ENCODE results near the gene NDUFA12. TPM values are rescaled to one million over a fixed set of nuclear protein-coding genes. Genes with fewer than 3 reads are reported as not detected.
A peak's percentile ranks its signal among the peaks of the same experiment; 100 is the strongest.

The NDUFA12 gene
- total and polyA plus RNA-seq, 2 of the 13 experiments (the other 11 are each of a cell fraction or from before 2014, with no cell fraction given) = 101 to 173 TPM

- TF ChIP-seq BATF2 (CRISPR knock-in tag; IDR thresholded peaks at IDR 0.05) (no peak), YY1 (IDR thresholded peaks at IDR 0.05; ENCODE audit: insufficient read depth, insufficient replicate concordance, low read depth, low read length) (no peak), ZNF776 (CRISPR knock-in tag; IDR thresholded peaks at IDR 0.05) (no peak), ZNF282 (IDR thresholded peaks at IDR 0.05; ENCODE audit: partially characterized antibody) (no peak), NR2C2 (CRISPR knock-in tag; IDR thresholded peaks at IDR 0.05; ENCODE audit: borderline replicate concordance) (no peak), ZFP82 (CRISPR knock-in tag; IDR thresholded peaks at IDR 0.05; ENCODE audit: borderline replicate concordance) (no peak), ZNF121 (CRISPR knock-in tag; IDR thresholded peaks at IDR 0.05) (no peak), ZBTB42 (CRISPR knock-in tag; IDR thresholded peaks at IDR 0.05) (no peak), ZNF280B (CRISPR knock-in tag; IDR thresholded peaks at IDR 0.05; ENCODE audit: borderline replicate concordance) (no peak), ZSCAN21 (CRISPR knock-in tag; IDR thresholded peaks at IDR 0.05; ENCODE audit: borderline replicate concordance) (no peak), ZNF274 (CRISPR knock-in tag; IDR thresholded peaks at IDR 0.05) (no peak), PAF1 (CRISPR knock-in tag; IDR thresholded peaks at IDR 0.05) (no peak), TCF7L2 (IDR thresholded peaks at IDR 0.05; ENCODE audit: low read depth, low read length) (no peak), ZNF510 (CRISPR knock-in tag; IDR thresholded peaks at IDR 0.05; ENCODE audit: low read depth) (no peak), ZNF275 (CRISPR knock-in tag; IDR thresholded peaks at IDR 0.05; ENCODE audit: borderline replicate concordance) (0 out of 2 replicates have a peak, but pooled peaks have one; percentile 15), TOE1 (CRISPR knock-in tag; IDR thresholded peaks at IDR 0.05) (0 out of 2 replicates have a peak, but pooled peaks have one; percentile 4), ZNF367 (CRISPR knock-in tag; IDR thresholded peaks at IDR 0.05; ENCODE audit: borderline replicate concordance) (no peak), SETDB1 (CRISPR knock-in tag; IDR thresholded peaks at IDR 0.05; ENCODE audit: borderline replicate concordance) (no peak), YEATS4 (CRISPR knock-in tag; IDR thresholded peaks at IDR 0.05; ENCODE audit: borderline replicate concordance) (peak; percentile 1; the same call in 1 of the 2 replicates), ATF3 (CRISPR knock-in tag; IDR thresholded peaks at IDR 0.05) (no peak), ERF (CRISPR knock-in tag; IDR thresholded peaks at IDR 0.05) (no peak), ZNF839 (CRISPR knock-in tag; IDR thresholded peaks at IDR 0.05; ENCODE audit: borderline replicate concordance) (no peak), NFE2L1 (CRISPR knock-in tag; IDR thresholded peaks at IDR 0.05; ENCODE audit: borderline replicate concordance) (no peak), ZNF484 (CRISPR knock-in tag; IDR thresholded peaks at IDR 0.05; ENCODE audit: borderline replicate concordance, low read depth) (no peak), SOX5 (CRISPR knock-in tag; IDR thresholded peaks at IDR 0.05; ENCODE audit: borderline replicate concordance) (no peak), PRPF4 (IDR thresholded peaks at IDR 0.05; ENCODE audit: low read depth, low read length, poor library complexity, severe bottlenecking) (peak; percentile 90), PHF21A (CRISPR knock-in tag; IDR thresholded peaks at IDR 0.05) (no peak), SRSF1 (optimal IDR thresholded peaks at IDR 0.05; ENCODE audit: low read depth, low read length) (peak; percentile 10), HMG20B (CRISPR knock-in tag; conservative IDR thresholded peaks at IDR 0.05) (no peak), MXI1 (IDR thresholded peaks at IDR 0.05; ENCODE audit: borderline replicate concordance, low read depth, low read length) (no peak)
Measured at GRCh38 chr12:95003921-95004272, 400 bp upstream of the NDUFA12 start (continued).
